Activated T-helper 1 cell treated with anti-CD3 and anti-CD28 coated beads, Interleukin-12 subunit alpha, Interleukin-12 subunit beta, Interleukin-2, Interleukin-4 antibody, amounts not matched to agents 30 ng/mL and 10 ng/mL and 1 ng/mL, durations not matched to agents 14 hours and 24 hours and 36 hours (primary cell): ENCODE results near the gene PSMD8. TPM values are rescaled to one million over a fixed set of nuclear protein-coding genes. Genes with fewer than 3 reads are reported as not detected.
"Not testable (repeated sequence)": the region's sequence is repeated elsewhere in the genome, so short reads cannot be mapped to it uniquely, and the experiment has no call there.

Experiments
- DNase-seq: peaks from one replicate; pipeline ENCODE4 v3.0.0; 2021; ENCODE audit warnings: low spot score
- H3K27ac Mint-ChIP-seq: one replicate; pipeline ENCODE4 v1.8.0; 2021; ENCODE audit warnings: mild to moderate bottlenecking, mixed read lengths
- H3K27me3 Mint-ChIP-seq: one replicate; pipeline ENCODE4 v1.8.0; 2022; ENCODE audit warnings: mild to moderate bottlenecking, moderate library complexity, mixed read lengths; ENCODE audit not compliant: insufficient read depth
- H3K36me3 Mint-ChIP-seq: one replicate; pipeline ENCODE4 v1.8.0; 2021; ENCODE audit warnings: low read depth, mixed read lengths
- H3K4me1 Mint-ChIP-seq: one replicate; pipeline ENCODE4 v1.8.0; 2021; ENCODE audit warnings: low read depth, mixed read lengths
- H3K4me3 Mint-ChIP-seq: one replicate; pipeline ENCODE4 v1.8.0; 2021; ENCODE audit warnings: mild to moderate bottlenecking, moderate library complexity, mixed read lengths
- H3K9me3 Mint-ChIP-seq: one replicate; pipeline ENCODE4 v1.8.0; 2021; ENCODE audit warnings: mixed read lengths
- intact Hi-C: fragments of 100-400 bp; cut with micrococcal nuclease; formaldehyde crosslinking; loops from one replicate; pipeline ENCODE4 v1.15.1; 2024
- total RNA-seq: library from RNA; stranded (reverse); gene quantifications from 2 replicates; pipeline ENCODE4 v1.2.3, GENCODE V29; 2022

The PSMD8 gene
- total RNA-seq, 1 donor from 2014 or later, result 298 TPM

DNA sequence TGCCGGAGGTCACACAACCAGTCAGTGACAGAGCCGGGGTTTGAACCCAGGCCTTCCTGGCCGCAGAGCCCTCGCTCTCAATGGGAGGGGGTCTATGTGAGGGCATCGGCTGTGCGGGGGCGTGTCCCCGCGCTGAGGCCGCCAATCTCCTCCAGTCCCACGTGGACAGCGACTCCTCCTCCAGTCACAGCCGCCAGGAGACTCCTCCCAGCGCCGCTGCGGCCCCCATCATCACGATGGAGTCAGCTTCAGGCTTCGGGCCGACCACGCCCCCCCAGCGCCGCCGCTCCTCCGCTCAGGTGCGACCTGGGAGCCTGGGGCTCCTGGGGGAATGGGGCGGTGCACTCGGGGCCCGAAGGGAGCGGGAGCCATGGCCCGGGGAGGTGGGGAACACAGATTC lies 20.1 kb downstream of the PSMD8 start:
- peaks cover 29% of the 10 kb centered on the region for H3K4me1 Mint-ChIP-seq
- DNase-seq, result peak; percentile 67
- H3K9me3 Mint-ChIP-seq, result no peaks in the 10 kb centered on the region
- intact Hi-C loops, result loop anchor here (1.0 kb wide), 1 partner anchor 9 kb away; the partner anchor contains the start of gene FAM98C
- peak overlapping the region; percentile 83 for H3K4me3 Mint-ChIP-seq
- peak overlapping the region; percentile 83 for H3K27ac Mint-ChIP-seq
- H3K27me3 Mint-ChIP-seq, result peaks cover 19% of the 10 kb centered on the region
- H3K36me3 Mint-ChIP-seq, result peaks cover 3% of the 10 kb centered on the region

DNA sequence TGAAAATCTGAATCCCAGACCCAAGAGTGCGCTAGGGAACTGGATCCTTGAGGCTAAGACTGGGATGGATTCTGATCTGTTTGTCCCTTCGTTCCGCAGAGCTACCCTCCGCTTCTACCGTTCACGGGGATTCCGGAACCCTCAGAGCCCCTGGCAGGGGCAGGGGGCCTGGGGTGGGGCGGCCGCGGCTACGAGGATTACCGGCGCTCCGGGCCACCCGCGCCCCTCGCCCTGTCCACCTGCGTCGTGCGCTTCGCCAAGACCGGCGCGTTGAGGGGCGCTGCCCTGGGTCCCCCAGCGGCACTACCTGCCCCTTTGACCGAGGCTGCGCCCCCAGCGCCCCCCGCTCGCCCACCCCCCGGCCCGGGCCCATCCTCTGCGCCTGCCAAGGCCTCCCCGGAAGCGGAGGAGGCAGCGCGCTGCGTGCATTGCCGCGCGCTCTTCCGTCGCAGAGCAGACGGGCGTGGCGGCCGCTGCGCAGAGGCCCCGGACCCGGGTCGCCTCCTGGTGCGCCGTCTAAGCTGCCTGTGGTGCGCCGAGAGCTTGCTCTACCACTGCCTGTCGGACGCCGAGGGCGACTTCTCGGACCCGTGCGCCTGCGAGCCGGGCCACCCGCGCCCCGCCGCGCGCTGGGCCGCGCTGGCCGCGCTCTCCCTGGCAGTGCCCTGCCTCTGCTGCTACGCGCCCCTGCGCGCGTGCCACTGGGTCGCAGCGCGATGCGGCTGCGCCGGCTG lies 21.2 kb downstream of the PSMD8 start:
- Mint-ChIP-seq H3K27me3 (peaks cover 15% of the 10 kb centered on the region), H3K4me3 (peak overlapping the region; percentile 83), H3K36me3 (peaks cover 3% of the 10 kb centered on the region), H3K9me3 (no peaks in the 10 kb centered on the region), H3K27ac (peak overlapping the region; percentile 83), H3K4me1 (peaks cover 29% of the 10 kb centered on the region)
- intact Hi-C loops, result loop anchor here (1.0 kb wide), 2 partner anchors 8 to 224 kb away; partner anchors contain the start of gene EIF3K
- DNase-seq, result peak; percentile 39

DNA sequence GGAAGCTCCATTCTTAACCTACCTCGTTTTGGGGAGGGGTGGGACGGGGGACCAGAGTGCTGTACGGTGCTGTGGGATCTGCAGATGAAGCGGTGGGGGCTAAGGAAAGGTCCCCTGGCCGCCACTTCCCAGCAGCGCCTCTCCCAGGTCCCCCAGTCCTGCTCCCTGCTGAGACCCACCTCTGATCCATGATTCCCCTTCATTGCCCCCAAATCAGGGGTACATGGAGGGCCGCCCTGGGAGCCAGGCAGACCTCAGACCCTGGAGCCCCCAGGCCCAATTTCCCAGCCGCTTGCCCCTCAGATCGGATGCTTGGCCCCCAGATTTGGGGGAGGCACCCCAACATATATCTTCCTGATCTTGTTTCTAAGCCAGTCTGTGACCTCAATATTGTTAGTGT lies 24.7 kb downstream of the PSMD8 start:
- Mint-ChIP-seq H3K36me3 (no peaks in the 10 kb centered on the region), H3K27me3 (peaks cover 6% of the 10 kb centered on the region), H3K4me1 (peaks cover 23% of the 10 kb centered on the region), H3K27ac (no peak overlapping the region), H3K4me3 (peak overlapping the region; percentile 3), H3K9me3 (no peaks in the 10 kb centered on the region)
- DNase-seq, result no peak
- intact Hi-C loops, result no loop called here

DNA sequence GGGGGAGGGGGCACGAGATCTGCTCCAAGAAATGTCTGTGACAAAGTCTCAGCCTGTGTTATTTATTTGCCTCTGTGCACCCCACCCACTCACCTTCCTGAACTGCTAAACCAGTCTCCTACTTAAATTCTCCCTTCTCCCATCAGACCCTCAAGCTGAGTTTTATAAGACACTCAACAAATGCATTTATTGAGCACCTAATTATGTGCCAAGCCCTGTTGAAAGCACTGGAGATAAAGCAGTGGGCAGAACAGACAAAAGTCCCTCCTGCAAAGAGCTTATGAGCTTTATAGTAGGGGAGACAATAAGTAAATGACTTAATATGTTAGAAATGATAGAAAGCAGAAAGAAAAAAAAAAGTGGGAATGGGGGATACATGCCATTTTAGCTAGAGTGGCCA lies 25.2 kb downstream of the PSMD8 start:
- peaks cover 6% of the 10 kb centered on the region for H3K27me3 Mint-ChIP-seq
- no peaks in the 10 kb centered on the region for H3K36me3 Mint-ChIP-seq
- H3K27ac Mint-ChIP-seq, result peak overlapping the region; percentile 15
- no peaks in the 10 kb centered on the region for H3K9me3 Mint-ChIP-seq
- intact Hi-C loops, result no loop called here
- no peak for DNase-seq
- peaks cover 25% of the 10 kb centered on the region for H3K4me1 Mint-ChIP-seq
- H3K4me3 Mint-ChIP-seq, result peak overlapping the region; percentile 3

DNA sequence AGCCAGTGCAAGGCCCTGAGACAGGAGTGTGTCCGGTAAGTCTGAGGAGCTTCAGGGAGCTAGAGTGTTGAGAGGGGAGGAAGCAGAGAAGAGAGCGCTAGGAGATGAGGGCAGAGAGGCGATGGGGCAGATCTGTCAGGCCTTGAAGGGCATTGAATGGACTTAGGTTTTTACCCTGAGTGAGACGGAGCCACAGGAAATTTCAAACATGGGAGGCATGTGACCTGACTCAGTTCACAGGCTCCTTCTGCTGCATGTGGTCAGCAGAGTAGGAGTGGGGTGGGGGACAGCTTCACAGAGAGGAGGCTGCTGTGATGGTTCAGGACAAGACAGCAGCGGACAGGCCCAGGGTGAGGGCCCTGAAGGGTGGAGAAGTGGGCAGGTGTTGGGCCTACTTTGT lies 26.0 kb downstream of the PSMD8 start:
- Mint-ChIP-seq H3K27me3 (peaks cover 6% of the 10 kb centered on the region), H3K36me3 (peaks cover 3% of the 10 kb centered on the region), H3K9me3 (no peaks in the 10 kb centered on the region), H3K27ac (no peak overlapping the region), H3K4me1 (peaks cover 33% of the 10 kb centered on the region), H3K4me3 (no peak overlapping the region)
- intact Hi-C loops, result no loop called here
- no peak for DNase-seq

DNA sequence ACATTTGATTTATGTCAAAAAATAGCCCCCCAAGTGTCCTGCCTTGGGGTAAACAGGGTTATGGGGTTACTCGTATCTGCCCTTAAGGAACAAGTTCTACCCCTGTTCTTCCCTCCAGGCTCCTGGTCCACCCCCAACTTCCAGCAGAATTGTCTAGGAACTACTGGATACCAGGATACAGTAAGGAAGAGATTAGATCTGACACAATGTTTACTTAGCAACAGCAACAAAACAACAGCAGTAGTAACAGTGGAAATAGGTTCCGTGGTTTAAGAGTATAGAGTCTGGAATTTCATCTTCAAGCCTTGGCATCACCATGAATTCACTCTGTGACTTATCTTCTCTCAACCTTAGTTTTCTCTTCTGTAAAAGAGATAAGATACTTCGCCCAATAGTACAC lies 26.8 kb downstream of the PSMD8 start:
- no peaks in the 10 kb centered on the region for H3K9me3 Mint-ChIP-seq
- no peak overlapping the region for H3K4me3 Mint-ChIP-seq
- intact Hi-C loops, result no loop called here
- no peak for DNase-seq
- H3K27ac Mint-ChIP-seq, result no peak overlapping the region
- H3K36me3 Mint-ChIP-seq, result peaks cover 4% of the 10 kb centered on the region
- peaks cover 34% of the 10 kb centered on the region for H3K4me1 Mint-ChIP-seq
- peaks cover 6% of the 10 kb centered on the region for H3K27me3 Mint-ChIP-seq

DNA sequence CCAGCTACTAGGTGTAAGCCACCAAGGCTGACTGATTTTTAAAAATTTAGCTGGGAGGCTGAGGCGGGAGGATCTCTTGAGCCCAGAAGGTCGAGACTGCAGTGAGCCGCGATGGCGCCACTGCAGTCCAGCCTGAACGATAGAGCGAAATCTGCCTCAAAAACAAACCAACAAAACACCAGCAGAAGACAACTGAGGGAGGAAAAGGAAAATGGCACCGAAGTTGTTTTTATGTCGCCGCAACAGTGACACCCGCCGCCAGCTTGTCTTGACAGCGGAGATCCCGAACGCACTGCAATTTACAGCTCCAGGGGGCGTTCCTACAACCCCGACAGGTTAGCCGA lies 28.2 kb downstream of the PSMD8 start:
- Mint-ChIP-seq H3K9me3 (no peaks in the 10 kb centered on the region), H3K4me1 (peaks cover 21% of the 10 kb centered on the region), H3K27me3 (no peaks in the 10 kb centered on the region), H3K27ac (peak overlapping the region; percentile 94), H3K4me3 (peak overlapping the region; percentile 89), H3K36me3 (peaks cover 8% of the 10 kb centered on the region)
- no peak for DNase-seq
- intact Hi-C loops, result loop anchor here (1.0 to 2.0 kb wide), 9 partner anchors 14 to 528 kb away; partner anchors contain the start of genes EIF3K, GGN, MRPS12 and PSMD8

DNA sequence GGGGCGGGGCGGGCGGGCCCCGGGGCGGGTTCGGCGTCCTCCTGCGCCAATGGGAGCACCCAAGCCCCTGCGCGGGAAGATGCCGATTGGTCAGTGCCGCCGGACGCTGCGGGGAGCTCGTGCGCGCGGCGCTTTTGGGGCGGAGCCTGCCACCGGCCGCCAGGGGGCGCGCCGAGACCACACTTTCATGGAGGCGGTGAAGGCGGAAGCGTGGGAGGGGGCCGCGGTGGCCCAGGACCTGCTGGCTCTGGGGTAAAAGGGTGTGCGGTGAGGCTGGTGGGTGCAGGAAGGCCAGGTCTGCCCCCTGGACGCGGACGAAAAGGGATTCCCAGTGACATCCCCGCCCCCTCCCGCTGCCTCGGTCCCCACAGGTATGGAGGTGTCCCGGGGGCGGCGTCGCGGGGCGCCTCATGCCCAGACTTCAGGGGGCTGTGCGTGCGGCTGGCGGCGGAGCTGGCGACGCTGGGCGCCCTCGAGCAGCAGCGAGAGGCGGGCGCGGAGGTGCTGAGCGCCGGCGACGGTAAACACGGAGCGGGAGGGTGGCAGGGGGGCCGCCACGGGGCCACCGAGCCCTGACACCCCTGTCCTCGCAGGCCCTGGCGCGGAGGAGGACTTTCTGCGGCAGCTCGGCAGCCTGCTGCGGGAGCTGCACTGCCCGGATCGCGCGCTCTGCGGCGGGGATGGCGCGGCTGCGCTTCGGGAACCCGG lies 28.8 kb downstream of the PSMD8 start, which contains the start of gene FAM98C:
FAM98C (plus strand) TSS at position 127 of the 708 bp plus-strand sequence; CDS start at position 188, 61 bp downstream.
- DNase-seq, result peak; percentile 98
- Mint-ChIP-seq H3K27ac (peak within 1 kb of the TSS; percentile 94), H3K27me3 (no peaks in the 10 kb centered on the region), H3K36me3 (peaks cover 8% of the 10 kb centered on the region), H3K9me3 (no peaks in the 10 kb centered on the region), H3K4me1 (peaks cover 21% of the 10 kb centered on the region), H3K4me3 (peak within 1 kb of the TSS; percentile 89)
- intact Hi-C loops, result loop anchor here (1.0 to 2.0 kb wide), 13 partner anchors 9 to 527 kb away; partner anchors contain the start of genes EIF3K, GGN, MRPS12 and PSMD8

DNA sequence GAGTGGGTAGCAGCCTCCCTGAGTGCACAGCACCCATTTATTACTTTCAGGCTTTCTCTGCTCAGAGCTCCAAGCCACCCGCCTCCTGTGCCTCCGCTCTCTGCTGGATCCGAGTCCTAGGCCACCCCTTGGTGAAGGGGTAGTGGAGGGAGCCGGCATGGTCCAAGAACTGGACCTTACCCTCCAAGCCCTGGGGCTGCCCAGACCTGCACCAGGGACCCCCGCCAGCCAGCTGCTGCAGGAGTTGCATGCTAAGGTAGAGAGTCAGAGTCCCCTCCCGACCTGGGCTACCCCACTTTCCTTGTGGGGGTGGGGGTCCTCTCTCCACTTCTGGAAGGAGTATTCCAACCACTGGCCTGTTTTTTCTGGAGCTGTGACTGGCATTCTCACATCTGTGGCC lies 30.5 kb downstream of the PSMD8 start:
- Mint-ChIP-seq H3K4me3 (peak overlapping the region; percentile 89), H3K9me3 (no peaks in the 10 kb centered on the region), H3K27me3 (no peaks in the 10 kb centered on the region), H3K36me3 (peaks cover 8% of the 10 kb centered on the region), H3K27ac (no peak overlapping the region), H3K4me1 (peaks cover 21% of the 10 kb centered on the region)
- intact Hi-C loops, result no loop called here
- no peak for DNase-seq

DNA sequence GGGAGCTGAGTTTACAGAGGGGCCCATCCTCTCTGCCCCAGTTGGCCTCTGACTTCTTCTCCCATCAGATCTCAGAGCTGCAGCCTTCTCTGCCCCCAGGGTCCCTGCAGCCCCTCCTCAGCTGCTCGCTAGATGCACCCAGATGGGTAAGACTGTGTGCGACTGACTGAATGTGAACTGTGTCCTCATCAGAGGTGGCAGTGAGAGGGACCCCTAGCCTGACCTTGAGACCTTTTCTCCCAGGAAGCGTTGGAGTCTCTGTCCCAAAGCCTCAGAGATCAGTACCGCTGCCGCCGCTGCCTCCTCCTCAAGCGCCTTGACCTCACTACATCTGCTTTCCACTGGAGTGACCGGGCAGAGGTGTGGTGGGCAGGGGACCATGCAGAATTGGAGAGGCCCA lies 30.9 kb downstream of the PSMD8 start:
- H3K36me3 Mint-ChIP-seq, result peaks cover 8% of the 10 kb centered on the region
- no peaks in the 10 kb centered on the region for H3K27me3 Mint-ChIP-seq
- no peak for DNase-seq
- peaks cover 21% of the 10 kb centered on the region for H3K4me1 Mint-ChIP-seq
- peak overlapping the region; percentile 23 for H3K27ac Mint-ChIP-seq
- intact Hi-C loops, result no loop called here
- no peaks in the 10 kb centered on the region for H3K9me3 Mint-ChIP-seq
- peak overlapping the region; percentile 64 for H3K4me3 Mint-ChIP-seq

DNA sequence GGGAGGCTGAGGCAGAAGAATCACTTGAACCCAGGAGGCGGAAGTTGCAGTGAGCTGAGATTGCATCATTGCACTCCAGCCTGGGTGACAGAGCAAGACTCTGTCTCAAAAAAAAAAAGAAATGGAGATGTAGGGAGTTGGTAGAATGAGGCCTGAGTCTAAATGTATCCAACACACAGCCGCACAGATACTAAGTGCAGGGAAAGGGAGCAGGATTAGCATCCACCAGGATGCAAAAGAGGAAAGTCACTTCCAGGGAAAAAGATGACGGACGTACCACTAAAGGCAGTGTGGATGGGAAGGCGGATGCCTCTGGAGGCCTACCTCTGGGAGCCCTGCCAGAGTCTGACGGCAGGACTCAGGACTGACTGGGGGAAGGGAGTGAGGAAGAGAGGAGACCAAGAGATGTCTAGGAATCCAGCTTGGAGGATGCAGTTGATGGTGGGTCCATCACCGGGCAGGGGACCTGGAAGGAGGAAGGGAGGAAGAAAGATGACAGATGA lies 35.3 kb downstream of the PSMD8 start:
- peaks cover 8% of the 10 kb centered on the region for H3K36me3 Mint-ChIP-seq
- no peak overlapping the region for H3K27ac Mint-ChIP-seq
- no peaks in the 10 kb centered on the region for H3K27me3 Mint-ChIP-seq
- H3K4me1 Mint-ChIP-seq, result peaks cover 7% of the 10 kb centered on the region
- intact Hi-C loops, result no loop called here
- no peak for DNase-seq
- no peak overlapping the region for H3K4me3 Mint-ChIP-seq
- H3K9me3 Mint-ChIP-seq, result no peaks in the 10 kb centered on the region

DNA sequence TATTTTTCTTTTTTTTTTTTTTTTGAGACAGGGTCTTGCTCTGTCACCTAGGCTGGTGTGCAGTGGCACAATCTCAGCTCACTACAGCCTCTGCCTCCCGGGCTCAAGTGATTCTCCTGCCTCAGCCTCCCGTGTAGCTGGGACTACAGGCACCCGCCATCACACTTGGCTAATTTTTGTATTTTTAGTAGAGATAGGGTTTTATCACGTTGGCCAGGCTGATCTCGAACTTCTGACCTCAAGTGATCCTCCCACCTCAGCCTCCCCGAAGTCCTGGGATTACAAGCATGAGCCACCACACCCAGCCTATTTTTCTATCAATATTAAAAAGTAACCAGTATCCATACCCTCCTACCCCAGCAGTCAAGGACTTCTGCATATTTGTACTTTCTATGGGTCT lies 36.0 kb downstream of the PSMD8 start:
- intact Hi-C loops, H3K9me3 Mint-ChIP-seq, H3K27ac Mint-ChIP-seq, H3K4me3 Mint-ChIP-seq, H3K4me1 Mint-ChIP-seq, H3K27me3 Mint-ChIP-seq, DNase-seq, H3K36me3 Mint-ChIP-seq: not testable (repeated sequence)
